Tibial nerve (tissue), 4 donors: Measurements from ENCODE around the gene ST6GALNAC3. TPM values are rescaled to one million over a fixed set of nuclear protein-coding genes. Genes with fewer than 3 reads are reported as not detected.

ENCODE experiments used
- DNase-seq, 2 donors: peaks; one replicate each; pipeline ENCODE4 v3.0.0-alpha.2; 2019; ENCODE audit warnings: low spot score in 2 of 2
- H3K27ac ChIP-seq, 4 donors: fragments of 200-600 bp; sonication (generic) in 3 of 4; one replicate each; pipeline ENCODE4 v1.5.1; 2017 to 2019; ENCODE audit warnings: mild to moderate bottlenecking in 1 of 4
- H3K27me3 ChIP-seq, 2 donors: fragments of 200-600 bp; sonication (generic) in 1 of 2; one replicate each; pipeline versions ENCODE4 v1.5.1 to v1.6.0; 2017 to 2019
- H3K36me3 ChIP-seq, 3 donors: fragments of 200-600 bp; sonication (generic); one replicate each; pipeline ENCODE4 v1.5.1; 2018 to 2019
- H3K4me1 ChIP-seq, 4 donors: fragments of 200-600 bp; sonication (generic) in 3 of 4; one replicate each; pipeline ENCODE4 v1.5.1; 2017 to 2019
- H3K4me3 ChIP-seq, 4 donors: fragments of 200-600 bp; sonication (generic) in 3 of 4; one replicate each; pipeline ENCODE4 v1.5.1; 2017 to 2019; ENCODE audit warnings: mild to moderate bottlenecking in 1 of 4, moderate library complexity in 1 of 4
- H3K9me3 ChIP-seq, 4 donors: fragments of 200-600 bp; sonication (generic) in 3 of 4; one replicate each; pipeline ENCODE4 v1.5.1; 2017 to 2019
- EP300 ChIP-seq, 2 donors: sonication (generic); formaldehyde crosslinking; IDR thresholded peaks; one replicate each; pipeline ENCODE4 v1.6.1; 2017; ENCODE audit warnings: antibody characterized with exemption in 2 of 2, mild to moderate bottlenecking in 1 of 2
- POLR2A ChIP-seq, 2 donors: fragments of 450-650 bp; IDR thresholded peaks; one replicate each; pipeline ENCODE4 v1.6.1; 2017; ENCODE audit warnings: antibody characterized with exemption in 2 of 2, mild to moderate bottlenecking in 2 of 2, moderate library complexity in 2 of 2
- WGBS, 2 donors: methylation state at CpG; one replicate each; pipeline ENCODE4 v1.1.5; 2018; 5-methylcytosine and 5-hydroxymethylcytosine counted together
- total RNA-seq, 4 donors: library from RNA; depleted of rRNA; stranded (reverse); fragments of >200 nt; gene quantifications; one replicate each; pipeline ENCODE4 v1.1.0, GENCODE V29; 2016
- TF ChIP-seq, protein P1 (sequence below), 5 experiments: fragments of 200-600 bp in 3 of 5; fragments of 450-650 bp in 2 of 5; sonication (generic) in 3 of 5; IDR thresholded peaks; one replicate each; pipeline ENCODE4 v1.5.1; 2016 to 2019; ENCODE audit warnings: antibody characterized with exemption in 5 of 5, mild to moderate bottlenecking in 3 of 5, moderate library complexity in 2 of 5

The ST6GALNAC3 gene
- total RNA-seq, 4 donors from 2014 or later: 2.7 to 6.6 (median 4.9) TPM

DNA sequence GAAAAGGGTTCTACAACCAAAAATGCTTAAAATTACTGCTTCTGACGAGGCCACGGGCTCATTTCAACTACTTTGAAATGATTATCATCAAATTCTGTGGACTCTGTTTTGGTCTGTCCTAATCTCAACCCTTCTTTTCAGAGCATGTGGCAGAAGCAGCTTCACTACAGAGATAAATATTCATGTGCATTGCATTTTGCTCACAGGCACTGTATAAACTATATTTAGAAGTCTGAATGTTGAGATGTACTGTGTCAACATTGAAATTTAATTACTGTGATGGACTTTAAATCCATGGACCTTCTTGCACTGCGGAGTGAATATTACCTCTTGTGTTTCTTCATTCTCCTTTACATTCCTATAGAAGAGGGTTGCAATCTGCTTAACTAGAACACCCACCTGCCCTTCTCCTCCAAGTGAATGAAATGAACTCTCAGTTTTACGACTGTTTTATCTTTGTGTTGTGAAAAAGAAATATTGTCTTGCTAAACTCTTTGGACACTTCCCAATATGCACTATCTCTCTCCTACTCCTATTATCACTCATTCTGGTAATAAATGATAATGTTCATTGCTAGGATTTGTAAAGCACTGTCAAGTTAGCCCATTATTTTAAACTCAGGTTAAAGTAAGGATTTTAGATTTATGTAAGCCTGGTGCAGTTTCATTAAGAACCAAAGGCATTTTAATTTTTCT is 511.6 kb downstream of the ST6GALNAC3 start:
- Histone ChIP-seq H3K9me3 (no peaks in the 10 kb centered on the region), H3K4me1 (no peaks in the 10 kb centered on the region), H3K36me3 (no peaks in the 10 kb centered on the region), H3K27me3 (no peaks in the 10 kb centered on the region), H3K4me3 (no peak overlapping the region), H3K27ac (no peak overlapping the region)
- WGBS, 2 donors: 81 to 92% methylated on average over 4 of the region's 4 CpGs
- TF ChIP-seq EP300 (IDR thresholded peaks at IDR 0.05): no peak
- TF ChIP-seq, protein P1, sequence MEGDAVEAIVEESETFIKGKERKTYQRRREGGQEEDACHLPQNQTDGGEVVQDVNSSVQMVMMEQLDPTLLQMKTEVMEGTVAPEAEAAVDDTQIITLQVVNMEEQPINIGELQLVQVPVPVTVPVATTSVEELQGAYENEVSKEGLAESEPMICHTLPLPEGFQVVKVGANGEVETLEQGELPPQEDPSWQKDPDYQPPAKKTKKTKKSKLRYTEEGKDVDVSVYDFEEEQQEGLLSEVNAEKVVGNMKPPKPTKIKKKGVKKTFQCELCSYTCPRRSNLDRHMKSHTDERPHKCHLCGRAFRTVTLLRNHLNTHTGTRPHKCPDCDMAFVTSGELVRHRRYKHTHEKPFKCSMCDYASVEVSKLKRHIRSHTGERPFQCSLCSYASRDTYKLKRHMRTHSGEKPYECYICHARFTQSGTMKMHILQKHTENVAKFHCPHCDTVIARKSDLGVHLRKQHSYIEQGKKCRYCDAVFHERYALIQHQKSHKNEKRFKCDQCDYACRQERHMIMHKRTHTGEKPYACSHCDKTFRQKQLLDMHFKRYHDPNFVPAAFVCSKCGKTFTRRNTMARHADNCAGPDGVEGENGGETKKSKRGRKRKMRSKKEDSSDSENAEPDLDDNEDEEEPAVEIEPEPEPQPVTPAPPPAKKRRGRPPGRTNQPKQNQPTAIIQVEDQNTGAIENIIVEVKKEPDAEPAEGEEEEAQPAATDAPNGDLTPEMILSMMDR (IDR thresholded peaks at IDR 0.05): no peak
- no peak for TF ChIP-seq POLR2A (IDR thresholded peaks at IDR 0.05)
- no peak for DNase-seq

DNA sequence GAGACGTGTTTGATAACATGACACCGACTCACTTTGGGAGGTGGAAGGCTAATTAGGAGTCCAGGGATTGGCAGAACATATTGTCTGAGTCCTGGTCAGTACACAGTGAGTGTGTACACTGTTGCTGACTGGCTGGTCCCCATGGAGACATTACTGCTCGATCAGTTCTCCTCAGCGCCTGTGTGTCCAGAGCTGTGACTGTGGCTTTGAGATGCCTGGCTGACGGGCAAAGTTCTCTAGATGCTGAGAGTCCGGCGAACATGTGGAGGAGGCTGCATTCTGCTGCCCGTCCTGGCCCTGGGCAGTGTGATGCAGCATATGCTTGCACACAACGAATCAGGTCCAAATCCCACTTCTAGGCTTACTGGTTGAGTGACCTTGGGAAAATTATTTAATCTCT is 512.7 kb downstream of the ST6GALNAC3 start:
- WGBS, 2 donors: 91 to 92% methylated on average over 9 of the region's 9 CpGs
- no peak for TF ChIP-seq POLR2A (IDR thresholded peaks at IDR 0.05)
- TF ChIP-seq, protein P1 (IDR thresholded peaks at IDR 0.05): no peak
- TF ChIP-seq EP300 (IDR thresholded peaks at IDR 0.05): no peak

GRCh38 chr1:76591461-76591860 is 516.9 kb downstream of the ST6GALNAC3 start:
- WGBS, 2 donors: 94 to 100% methylated on average over 1 of the region's 1 CpG
- Histone ChIP-seq H3K4me1 (no peaks in the 10 kb centered on the region), H3K4me3 (no peak overlapping the region), H3K36me3 (no peaks in the 10 kb centered on the region), H3K27me3 (no peaks in the 10 kb centered on the region), H3K9me3 (no peaks in the 10 kb centered on the region), H3K27ac (no peak overlapping the region)
- no peak for DNase-seq
- TF ChIP-seq, protein P1 (IDR thresholded peaks at IDR 0.05): no peak
- TF ChIP-seq EP300 (IDR thresholded peaks at IDR 0.05) (no peak), POLR2A (IDR thresholded peaks at IDR 0.05) (no peak)

More for the DNA sequence above, 512.7 kb downstream of the ST6GALNAC3 start:
- no peak overlapping the region for H3K27ac ChIP-seq
- H3K4me3 ChIP-seq: no peak overlapping the region
- H3K36me3 ChIP-seq: no peaks in the 10 kb centered on the region
- no peak for DNase-seq
- H3K9me3 ChIP-seq: no peaks in the 10 kb centered on the region
- H3K27me3 ChIP-seq: no peaks in the 10 kb centered on the region
- H3K4me1 ChIP-seq: no peaks in the 10 kb centered on the region

GRCh38 chr1:76591963-76592362 is 517.4 kb downstream of the ST6GALNAC3 start:
- no peak for DNase-seq
- no peak overlapping the region for H3K27ac ChIP-seq
- H3K4me1 ChIP-seq: no peaks in the 10 kb centered on the region
- 76% methylated on average over 2 of the region's 2 CpGs for WGBS, 2 donors
- no peaks in the 10 kb centered on the region for H3K9me3 ChIP-seq
- no peak overlapping the region for H3K4me3 ChIP-seq
- no peaks in the 10 kb centered on the region for H3K36me3 ChIP-seq
- TF ChIP-seq POLR2A (IDR thresholded peaks at IDR 0.05) (no peak), EP300 (IDR thresholded peaks at IDR 0.05) (no peak)
- TF ChIP-seq, protein P1 (IDR thresholded peaks at IDR 0.05): no peak
- no peaks in the 10 kb centered on the region for H3K27me3 ChIP-seq

DNA sequence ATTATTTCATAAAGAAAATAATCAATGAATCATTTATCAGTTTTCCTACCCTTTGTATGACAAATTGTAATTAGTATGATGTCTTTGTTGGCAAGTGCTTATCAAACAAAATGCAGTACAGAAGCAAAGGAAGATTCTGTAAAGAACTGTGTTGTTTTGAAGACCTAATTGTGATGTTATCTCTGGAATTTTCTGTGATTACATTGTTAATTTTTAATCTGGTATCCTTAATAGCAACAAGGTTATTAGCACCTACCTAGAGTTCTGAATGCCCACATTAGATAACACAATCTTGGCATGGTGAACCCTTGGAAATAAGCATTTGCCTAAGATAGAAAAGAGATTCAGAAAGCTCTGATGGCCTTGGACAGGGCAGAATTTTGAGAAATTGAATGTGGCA is 518.6 kb downstream of the ST6GALNAC3 start:
- Histone ChIP-seq H3K27ac (peak overlapping the region in 3 of 4 donors; percentile 25 to 68 (median 65)), H3K4me3 (no peak overlapping the region), H3K4me1 (no peaks in the 10 kb centered on the region), H3K27me3 (no peaks in the 10 kb centered on the region), H3K36me3 (no peaks in the 10 kb centered on the region), H3K9me3 (no peaks in the 10 kb centered on the region)
- no peak for DNase-seq
- TF ChIP-seq POLR2A (IDR thresholded peaks at IDR 0.05) (no peak), EP300 (IDR thresholded peaks at IDR 0.05) (no peak)
- TF ChIP-seq, protein P1 (IDR thresholded peaks at IDR 0.05): no peak
